Ramos (cell line): ENCODE results near the gene KLK15.
"Not testable (repeated sequence)": the region's sequence is repeated elsewhere in the genome, so short reads cannot be mapped to it uniquely, and the experiment has no call there.

Experiments used
- in situ Hi-C: fragments of 300-500 bp; cut with MboI; formaldehyde crosslinking; loops from one replicate; pipeline ENCODE4 v1.14.3; 2022; ENCODE audit warnings: low sequenced_read_pairs; ENCODE audit not compliant: unreplicated experiment

Gene KLK15

DNA sequence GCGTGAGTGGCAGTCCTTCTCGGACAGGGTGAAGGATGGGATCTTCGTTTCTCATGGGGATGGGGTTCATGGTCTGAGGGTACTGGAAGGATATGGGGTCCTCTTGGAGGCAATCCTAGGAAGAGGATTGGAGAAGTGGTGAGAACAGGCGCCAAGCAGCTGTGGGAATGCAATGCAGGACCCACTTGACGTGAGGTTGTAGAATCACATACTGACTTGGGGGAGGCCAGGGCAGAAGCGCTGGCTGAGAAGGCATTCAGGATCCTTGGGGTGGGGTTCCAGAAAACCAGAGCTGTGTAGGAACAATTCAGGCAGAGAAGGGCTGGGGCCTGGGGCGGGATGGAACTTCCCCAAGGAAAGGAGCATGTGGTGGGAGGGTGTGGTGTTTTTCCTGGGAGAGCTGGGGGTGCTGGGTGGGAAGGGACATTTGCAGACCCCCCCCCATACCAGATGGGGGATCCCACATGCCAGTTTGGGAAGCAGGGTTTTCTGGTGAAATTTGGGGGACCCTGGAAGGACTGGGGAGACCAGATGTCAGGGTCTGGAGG lies 10.6 kb downstream of the KLK15 start:
- in situ Hi-C loops = no loop called here

DNA sequence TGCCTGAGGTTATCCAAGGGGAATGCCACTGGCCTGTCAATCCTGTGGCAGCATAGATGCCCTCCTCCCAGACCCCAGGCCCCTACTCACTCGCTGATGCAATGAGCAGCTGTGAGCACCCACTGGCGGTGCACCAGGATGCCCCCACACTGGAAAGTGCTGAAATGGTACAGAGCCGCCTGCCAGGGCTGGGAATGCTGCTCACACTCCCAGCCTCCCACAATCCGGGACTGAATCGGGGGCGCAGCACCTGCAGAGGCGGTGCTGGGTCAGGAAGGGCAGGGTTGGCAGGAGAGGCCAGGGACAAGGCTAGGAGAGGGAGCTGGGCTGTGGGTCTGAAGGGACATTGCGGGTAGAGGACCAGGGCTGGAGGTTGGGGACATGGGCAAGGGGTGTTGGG lies 11.8 kb downstream of the KLK15 start:
- in situ Hi-C loops = no loop called here

DNA sequence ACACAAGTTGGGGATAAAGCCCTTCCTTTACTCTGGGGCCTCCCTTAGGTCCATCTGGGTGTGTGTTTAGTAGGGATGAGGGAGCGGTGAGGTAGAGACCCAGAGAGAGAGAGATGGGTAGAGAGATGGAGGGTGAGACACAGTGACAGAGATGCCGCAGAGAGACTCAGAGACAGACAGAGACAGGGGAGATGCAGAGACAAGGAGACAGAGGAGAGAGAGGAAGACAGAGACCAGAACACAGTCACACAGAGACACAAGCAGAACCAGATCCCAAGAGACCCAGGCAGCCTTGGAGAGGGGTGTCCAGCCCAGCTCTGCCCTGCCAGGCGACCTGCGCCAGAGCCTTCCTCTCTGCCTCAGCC lies 12.1 kb downstream of the KLK15 start:
- in situ Hi-C loops = no loop called here

DNA sequence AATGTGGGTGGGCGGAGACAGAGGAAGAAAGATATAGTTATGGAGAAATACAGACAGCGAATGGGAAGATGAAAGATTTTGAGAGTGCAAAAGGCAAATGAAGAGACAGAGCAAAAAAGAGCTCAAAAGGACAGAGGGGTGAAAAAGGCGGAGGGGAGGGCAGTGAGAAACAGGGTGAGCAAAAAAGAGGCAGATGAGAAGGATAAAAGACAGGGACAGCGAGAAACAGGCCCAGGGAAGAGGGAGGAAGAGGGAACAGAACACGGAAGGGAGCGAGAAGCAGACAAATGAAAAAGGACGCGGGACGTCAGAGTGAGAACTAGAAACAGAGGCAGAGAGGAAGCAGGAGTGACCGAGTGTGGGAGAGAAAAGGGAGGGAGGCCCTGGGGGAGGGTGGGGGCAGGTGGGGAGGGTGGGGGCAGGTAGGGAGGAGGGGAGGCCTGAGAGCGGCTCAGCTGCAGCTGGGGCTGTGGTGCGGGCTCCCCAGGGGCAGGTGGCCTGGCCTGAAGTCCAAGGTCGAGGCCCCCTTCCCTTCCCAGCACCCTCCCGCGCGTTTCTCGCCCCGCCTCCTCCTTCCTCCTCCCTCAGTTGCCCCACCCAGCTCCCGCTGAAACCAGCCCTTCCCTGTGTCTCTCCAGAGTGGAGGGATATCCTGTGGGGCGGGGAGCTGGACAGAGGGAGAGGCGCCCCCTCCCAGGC lies 12.7 kb downstream of the KLK15 start:
- in situ Hi-C loops = no loop called here

DNA sequence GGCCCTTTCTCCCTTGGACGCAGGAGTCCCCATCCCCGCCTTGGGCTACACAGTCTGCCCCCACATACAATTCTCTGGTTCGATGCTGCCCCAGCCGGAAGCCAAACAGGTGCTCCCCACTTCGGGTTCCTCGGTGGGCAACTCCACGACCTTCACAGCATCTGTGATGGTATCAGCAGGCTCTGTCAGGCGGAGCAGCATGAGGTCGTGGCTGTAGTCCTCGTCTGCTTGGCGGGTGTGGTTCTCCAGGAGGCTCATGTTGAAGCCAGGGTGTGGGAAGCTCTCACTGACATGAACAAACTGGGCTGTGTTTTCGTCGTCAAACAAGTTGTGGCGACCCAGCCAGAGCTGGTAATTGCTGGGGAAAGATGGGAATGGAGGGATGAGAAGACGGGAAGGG lies 13.3 kb downstream of the KLK15 start:
- in situ Hi-C loops = no loop called here

DNA sequence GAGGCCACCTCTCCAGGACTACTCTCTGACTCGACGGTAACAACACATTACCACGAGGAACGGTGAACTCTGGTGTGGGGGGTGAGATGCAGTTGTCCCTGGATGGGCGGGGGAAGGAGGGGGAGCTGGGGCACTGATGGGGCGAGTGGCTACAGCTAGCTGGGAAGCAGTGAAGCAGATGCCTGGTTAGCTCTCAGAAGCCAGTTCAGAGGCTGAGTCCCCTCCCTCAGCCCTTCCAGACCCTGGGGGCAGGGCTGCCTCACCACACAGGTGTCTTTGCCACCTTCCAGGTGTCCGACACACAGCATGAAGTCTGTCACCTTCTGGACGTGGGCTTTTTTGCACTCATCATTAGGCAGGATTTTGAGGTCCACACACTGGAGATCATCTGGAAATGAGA lies 13.7 kb downstream of the KLK15 start:
- in situ Hi-C loops = no loop called here

DNA sequence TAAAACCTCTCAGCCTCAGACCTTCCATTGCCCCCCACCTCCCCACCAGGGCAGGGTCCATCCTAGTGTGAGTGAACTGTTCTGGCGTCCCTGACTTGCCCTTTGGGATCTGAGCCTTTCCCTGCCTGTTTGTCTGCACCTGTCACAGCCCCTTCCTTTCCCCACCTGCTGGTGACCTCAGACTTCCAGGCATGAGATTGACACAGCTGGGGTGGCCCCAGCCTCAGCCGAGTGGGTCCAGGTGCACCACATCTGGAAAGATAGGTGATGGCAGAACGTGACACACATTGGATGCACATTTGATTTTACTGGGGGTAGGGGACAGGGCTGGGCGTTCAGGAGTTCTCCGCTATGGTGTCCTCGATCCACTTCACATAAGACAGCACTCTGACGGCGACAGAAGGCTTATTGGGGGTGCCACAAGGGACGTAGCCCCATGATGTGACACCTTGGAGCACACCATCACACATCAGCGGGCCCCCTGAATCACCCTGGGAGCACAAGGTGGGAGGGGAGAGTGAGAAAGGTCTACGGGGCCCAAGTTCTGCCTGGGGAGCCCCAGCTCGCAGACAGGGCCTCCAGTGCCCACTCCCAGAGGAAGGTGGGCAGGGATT lies 14.4 kb downstream of the KLK15 start:
- in situ Hi-C loops = no loop called here

DNA sequence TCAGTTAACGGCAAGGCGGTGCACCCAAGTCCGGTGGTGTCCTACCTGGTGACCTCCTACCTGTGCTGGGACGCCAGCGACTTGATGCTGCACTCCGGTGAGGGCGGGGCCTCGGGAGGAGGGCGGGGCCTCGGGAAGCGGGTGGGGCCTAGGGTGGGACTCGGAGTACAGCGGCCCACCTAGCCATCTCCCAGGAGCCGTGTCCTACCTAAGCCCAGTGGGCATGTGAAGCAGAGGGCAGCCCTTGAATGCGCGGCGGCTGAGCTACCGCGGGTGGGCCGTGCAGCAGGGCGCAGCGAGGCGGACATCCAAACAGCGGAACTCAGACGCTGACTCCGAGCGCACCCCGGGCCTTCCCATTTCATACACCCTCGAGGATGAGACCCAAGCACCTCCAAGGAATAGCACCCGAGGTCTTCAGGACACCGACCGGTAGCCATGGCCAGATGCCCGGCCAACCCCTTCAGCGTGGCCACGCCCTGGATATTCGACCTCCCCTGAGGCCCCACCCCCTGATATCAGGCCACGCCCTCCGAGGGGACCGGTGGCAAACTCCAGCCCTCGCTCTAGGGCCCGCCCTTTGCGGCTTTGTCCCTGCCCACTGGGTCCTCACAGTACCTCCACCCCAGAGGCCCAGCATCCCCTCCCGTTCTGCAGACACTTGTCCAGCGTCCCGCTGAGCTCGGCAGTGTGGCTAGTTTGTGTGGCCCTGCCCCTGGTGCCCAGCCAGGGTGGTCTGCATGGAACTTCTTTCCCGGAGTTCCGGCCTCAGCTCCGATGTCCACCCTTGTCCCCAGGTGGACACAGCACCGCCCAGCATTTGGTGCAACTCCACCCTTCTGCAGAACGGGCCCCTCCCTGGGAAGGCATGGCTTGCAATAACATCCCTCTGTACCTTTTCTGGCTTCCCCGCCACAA lies 15.2 kb downstream of the KLK15 start:
- in situ Hi-C loops = no loop called here

DNA sequence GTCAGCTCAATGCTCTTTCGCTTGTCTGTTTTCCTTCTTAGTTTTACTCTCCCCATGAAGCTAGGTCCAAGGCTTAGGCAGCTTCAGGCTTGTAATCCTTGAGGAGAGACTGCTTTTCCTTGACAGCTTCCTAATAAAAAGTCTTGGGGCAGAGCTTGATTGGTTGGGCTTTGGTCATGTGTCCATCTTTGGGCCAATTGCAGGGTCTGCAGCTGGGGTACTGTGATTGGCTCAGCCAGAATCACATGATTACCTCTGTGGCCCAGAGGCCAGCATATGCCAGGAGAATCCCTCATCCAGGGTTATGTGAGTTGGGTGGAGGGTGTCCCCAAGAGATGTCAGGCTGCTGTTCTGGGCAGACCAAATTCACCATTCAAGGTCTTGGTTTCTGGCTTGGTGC lies 17.9 kb downstream of the KLK15 start:
- in situ Hi-C loops = no loop called here

DNA sequence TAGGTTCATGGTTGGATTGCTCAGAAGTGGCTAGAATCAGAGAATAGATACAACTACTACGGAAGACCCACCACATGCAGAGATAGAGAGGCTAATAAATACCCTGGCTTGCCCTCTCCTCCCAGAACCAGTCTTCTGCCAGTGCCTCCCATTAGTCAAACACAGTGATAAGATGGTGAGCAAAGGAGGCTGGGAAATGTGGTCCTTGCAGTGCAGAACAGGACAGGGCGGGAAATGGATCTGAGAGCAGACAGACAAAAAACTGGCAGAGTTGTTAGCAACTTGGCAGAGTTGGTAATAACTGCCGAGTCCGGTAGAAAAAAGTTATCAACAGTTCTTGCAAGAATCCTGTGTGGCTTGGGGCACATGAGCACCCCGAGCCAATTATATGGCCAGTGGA lies 18.5 kb downstream of the KLK15 start:
- in situ Hi-C loops = no loop called here

DNA sequence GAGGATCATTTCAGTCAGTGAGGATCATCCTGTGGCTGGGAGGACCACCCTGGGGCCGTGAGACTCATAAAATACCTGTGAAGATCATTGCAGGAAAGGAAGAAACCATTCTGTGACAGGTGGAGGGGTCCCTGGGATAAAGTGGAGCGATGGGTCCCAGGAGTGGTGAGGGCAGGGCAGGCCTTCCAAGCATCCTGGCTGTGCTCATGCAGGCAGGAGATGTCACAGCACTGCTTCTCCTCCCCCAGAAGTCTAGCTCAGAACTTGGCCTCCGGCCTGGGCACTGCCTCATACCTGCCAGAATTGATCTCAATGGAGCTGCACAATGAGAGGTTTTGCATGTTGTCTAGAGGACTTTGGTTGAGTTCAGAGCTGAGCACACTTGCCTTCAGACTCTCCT lies 20.9 kb downstream of the KLK15 start:
- in situ Hi-C loops = no loop called here

DNA sequence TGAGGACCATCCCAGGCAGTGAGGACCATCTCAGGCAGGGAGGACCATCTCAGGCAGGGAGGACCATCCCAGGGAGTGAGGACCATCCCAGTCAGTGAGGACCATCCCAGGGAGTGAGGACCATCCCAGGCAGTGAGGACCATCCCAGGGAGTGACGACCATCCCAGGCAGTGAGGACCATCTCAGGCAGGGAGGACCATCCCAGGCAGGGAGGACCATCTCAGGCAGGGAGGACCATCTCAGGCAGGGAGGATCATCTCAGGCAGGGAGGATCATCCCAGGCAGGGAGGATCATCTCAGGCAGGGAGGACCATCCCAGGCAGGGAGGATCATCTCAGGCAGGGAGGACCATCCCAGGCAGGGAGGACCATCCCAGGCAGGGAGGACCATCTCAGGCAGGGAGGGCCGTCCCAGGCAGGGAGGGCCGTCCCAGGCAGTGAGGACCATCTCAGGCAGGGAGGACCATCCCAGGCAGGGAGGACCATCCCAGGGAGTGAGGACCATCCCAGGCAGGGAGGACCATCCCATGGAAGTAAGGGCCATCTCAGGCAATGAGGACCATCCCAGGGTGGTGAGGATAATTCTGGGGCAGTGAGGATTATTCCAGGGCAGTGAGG lies 21.6 kb downstream of the KLK15 start:
- in situ Hi-C loops = not testable (repeated sequence)

DNA sequence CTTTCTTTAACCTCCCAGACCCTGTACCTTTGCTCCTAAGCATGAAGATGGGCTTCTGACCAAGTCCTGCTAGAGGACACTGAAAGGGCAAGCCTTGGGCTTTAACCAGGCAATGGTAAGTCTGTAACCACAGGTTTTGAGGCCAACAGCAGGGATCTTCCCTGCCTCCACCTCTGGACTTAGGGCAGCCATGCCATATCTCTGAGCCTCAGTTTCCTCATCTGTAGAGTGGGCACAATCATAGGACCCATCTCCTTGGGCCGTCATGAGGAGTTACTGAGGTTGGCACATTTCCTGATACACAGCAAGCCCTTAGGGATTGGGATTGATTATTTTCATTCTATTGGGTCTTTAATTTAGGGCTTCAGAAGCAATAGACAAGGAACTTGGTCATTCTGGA lies 24.5 kb downstream of the KLK15 start:
- in situ Hi-C loops = no loop called here

DNA sequence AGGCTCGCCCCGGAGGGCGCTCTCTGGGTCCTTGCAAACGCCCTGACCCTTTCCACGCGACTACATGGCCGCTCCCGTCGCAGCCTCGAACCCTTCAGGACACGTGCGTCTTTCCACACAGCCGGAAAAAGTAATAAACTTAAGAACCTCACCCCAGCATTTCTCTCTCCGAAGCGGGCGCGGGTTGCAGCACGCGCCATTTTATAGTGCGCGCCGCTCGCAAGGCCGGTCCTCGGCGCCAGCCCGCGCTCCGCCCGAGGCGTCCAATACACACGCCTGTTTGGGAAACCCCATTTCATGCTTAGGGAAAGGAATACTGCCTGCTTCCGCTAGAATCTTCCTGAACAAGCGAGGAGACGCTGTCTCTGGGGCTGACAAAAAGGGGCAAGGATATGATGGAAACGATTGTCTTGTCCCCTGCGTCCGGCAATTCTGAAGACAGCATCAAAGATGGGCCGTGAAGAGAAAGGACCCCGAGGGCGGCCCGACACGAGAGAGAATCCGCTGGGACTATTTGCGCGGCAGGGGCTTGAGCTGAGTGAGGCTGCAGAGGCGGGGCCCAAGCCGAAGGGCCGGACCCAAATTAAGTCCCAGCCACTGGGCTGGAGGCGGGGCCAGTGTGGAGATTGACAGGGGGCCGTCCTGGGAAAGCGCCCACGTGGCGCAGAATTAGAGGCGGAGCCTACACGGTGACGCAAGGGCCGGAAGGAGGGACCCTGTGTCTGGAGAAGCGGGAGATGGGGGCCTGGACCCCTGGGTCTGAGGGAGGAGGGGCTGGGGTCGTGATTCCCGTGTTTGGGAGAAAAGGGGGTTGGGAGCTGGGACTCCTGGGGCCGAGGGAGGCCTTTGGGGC lies 28.7 kb downstream of the KLK15 start:
- in situ Hi-C loops = no loop called here

DNA sequence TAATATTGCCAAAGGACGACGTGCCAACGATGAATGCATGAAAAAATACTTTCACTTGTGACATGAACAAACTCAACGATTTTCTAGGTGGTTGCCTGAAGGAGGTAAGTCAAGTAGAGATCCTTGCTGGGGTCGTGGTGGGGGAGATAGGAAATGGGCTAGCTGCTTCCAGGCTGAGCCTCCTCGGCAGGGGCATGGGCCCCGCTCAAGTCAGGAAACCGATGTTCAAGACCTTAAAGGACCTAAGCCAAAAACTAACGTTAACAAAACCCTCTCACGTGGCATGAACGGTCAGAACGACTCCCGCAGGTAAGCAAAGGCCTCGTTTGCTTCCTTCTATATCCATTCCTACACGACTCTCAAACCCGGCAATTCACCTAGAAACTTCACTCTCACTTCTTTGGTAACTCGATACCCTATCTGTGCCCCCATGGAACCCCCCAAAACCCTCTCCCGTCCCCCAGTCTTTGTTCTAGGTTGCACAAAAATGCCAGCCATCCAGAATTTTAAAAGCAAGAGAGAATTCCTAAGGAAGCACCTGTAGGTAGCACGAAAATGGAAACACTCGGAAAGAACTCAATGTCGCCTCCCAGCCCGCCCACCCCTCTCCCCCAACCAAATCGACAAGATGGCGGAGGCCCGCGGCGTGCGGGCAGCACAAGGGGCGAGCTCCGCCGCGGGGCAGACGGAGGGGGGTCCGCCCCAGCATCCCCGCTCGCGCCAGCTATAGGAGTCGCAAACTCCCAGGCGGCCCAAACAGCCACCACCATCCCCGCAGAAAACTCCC lies 29.5 kb downstream of the KLK15 start:
- in situ Hi-C loops = no loop called here

DNA sequence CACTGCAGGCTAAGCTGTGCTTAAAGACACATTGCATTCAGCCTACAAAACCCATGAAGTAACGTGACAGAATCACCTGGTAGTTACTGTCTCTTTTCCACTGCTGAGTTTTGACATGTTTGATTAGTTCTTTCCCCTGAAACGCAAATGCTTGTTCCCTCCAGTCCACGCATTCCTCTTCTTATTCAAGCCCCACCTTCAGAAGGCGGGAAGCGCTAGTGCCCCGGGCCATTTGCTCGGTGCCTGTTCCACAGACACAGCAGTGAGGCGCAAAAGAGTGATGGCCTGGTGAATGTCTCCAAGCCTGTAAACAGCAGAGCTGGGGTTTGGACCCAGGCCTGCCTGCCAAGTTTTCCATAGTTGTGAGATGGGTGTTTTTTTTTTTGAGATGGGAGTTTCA lies 32.3 kb downstream of the KLK15 start:
- in situ Hi-C loops = no loop called here

DNA sequence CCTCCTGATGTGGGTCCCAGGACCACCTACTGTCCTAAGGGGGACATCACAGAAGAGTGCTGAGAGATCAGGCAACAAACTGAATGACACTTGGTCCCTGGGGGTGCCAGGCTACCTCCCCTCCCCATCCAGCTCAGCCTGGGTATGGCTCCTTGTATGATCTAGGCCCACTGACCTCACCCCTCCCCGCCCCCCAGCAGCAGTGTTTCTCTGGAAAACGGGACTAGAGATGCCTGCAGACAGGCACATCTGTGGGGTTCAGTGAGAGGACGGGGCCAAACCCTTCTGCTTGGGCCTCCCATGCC lies 33.9 kb downstream of the KLK15 start:
- in situ Hi-C loops = loop anchor here (25.0 kb wide), 1 partner anchor 537 kb away; no protein-coding TSS in a partner anchor

DNA sequence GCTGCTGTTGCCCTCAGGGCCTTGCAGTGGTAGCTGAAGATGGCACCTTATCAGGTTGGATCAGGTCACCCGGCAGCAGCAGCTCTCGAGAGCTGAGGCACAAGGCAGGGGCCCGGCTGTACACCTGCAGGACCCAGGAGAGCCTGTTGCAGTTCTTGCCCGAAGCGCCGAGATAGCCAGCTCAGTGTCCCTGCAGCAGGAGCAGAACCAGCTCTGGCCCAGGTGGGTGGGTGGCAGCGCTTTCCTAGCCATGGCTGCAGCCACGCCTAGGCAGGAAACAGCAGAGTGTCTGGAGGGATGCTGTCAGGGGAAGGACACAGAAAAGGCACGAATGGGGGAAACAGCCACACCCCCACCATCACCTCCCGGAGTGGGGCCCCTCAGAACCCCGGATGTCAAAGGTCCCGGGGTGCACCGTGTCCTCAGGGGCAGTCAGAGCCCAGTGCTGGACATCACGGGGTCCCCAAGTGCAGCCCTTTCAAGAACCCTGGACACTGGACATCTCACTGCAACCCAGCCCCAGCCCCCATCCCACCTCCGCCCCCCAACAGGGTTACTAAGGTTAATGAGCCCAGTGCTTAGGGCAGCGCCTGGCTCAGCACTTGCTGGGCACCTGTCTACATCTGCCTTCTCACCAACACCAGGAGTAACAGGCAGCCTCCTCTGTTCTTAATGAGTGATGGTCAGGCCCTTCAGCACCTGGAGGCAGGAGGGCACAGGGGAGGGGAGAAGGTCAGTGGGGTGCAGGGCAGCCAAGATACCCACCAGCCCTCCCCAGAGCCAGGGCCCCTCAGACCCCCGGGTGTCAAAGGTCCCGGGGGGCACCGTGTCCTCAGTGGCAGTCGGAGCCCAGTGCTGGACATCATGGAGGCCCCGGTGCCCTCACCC lies 34.5 kb downstream of the KLK15 start:
- in situ Hi-C loops = loop anchor here (25.0 kb wide), 1 partner anchor 537 kb away; no protein-coding TSS in a partner anchor
